T-helper 1 cell treated with Interleukin-12 subunit alpha and Interleukin-12 subunit beta and Interleukin-4 antibody, amounts not matched to agents 30 μg/mL and 1 μg/mL, for 36 hours (primary cell): ENCODE results near the gene GDF7.
A peak's percentile ranks its signal among the peaks of the same experiment; 100 is the strongest.

Experiments
- H3K27ac Mint-ChIP-seq: one replicate; pipeline ENCODE4 v1.8.0; 2021; ENCODE audit warnings: mild to moderate bottlenecking, mixed read lengths
- H3K27me3 Mint-ChIP-seq: one replicate; pipeline ENCODE4 v1.8.0; 2021; ENCODE audit warnings: low read depth, mixed read lengths
- H3K36me3 Mint-ChIP-seq: one replicate; pipeline ENCODE4 v1.8.0; 2021; ENCODE audit warnings: low read depth, mixed read lengths
- H3K4me1 Mint-ChIP-seq: one replicate; pipeline ENCODE4 v1.8.0; 2021; ENCODE audit warnings: low read depth, mixed read lengths
- H3K4me3 Mint-ChIP-seq: one replicate; pipeline ENCODE4 v1.8.0; 2021; ENCODE audit warnings: mild to moderate bottlenecking, moderate library complexity, mixed read lengths
- H3K9me3 Mint-ChIP-seq: one replicate; pipeline ENCODE4 v1.8.0; 2021; ENCODE audit warnings: mixed read lengths

Gene GDF7

DNA sequence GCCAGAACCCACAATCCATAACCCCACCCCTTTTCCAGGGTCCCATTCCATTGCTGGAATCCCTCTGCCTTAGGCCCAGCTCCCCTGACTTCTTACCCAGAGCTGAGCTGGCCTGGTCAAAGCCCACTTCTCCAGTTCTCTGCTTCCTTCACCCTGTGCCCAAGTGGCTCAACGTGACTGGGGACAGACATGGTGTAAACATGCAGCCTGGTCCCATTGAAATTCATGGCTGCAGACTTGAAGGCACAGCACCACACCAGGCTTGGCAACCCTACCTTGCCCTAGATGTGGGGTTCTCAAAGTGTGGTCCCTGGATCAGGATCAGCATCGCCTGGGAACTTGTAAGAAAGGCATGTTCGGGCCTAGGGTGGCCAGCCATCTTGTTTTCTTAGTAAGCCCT is 19.7 kb upstream of the GDF7 start:
- Mint-ChIP-seq H3K27me3 (no peaks in the 10 kb centered on the region), H3K36me3 (no peaks in the 10 kb centered on the region), H3K4me1 (peaks cover 20% of the 10 kb centered on the region), H3K9me3 (no peaks in the 10 kb centered on the region), H3K4me3 (no peak overlapping the region), H3K27ac (no peak overlapping the region)

DNA sequence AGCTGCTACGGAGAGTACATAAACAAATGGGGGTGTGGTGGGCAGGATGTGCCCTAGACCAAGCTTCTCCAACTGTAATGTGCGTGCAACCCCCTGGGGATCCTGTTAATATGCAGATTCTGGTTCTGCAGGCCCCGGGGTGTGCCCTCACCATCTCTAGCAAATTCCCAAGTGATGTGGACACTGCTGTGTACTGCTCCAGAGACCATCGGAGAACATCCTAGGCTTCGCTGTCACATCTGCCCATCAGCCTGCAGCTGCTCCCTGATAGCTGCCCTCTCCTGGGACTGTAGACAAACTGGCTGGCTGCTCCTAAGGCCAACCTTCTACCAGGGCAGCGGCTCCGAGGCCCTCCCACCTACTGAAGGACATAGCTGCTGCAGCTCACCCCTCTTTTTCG is 19.2 kb upstream of the GDF7 start:
- Mint-ChIP-seq H3K4me3 (no peak overlapping the region), H3K4me1 (peaks cover 20% of the 10 kb centered on the region), H3K27me3 (no peaks in the 10 kb centered on the region), H3K36me3 (peaks cover 3% of the 10 kb centered on the region), H3K27ac (no peak overlapping the region), H3K9me3 (no peaks in the 10 kb centered on the region)

DNA sequence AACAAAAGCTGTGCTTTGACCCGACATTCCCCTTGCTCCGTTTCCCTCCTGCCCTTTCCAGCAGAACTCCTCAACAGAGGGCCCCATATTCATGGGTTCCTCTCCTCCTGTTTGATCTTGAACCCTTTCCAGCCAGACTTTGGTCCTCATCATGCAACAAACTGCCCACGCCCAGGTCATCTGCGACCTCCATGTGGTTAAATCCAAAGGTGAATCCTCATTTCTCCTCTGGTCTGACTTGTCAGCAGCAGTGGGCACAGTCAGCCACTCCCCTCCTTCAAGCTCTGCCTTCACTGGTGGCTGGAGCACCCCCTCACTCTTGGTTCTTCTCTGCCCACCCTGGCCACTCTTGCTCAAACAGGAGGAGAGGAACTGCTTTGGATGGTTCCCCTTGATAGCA is 18.7 kb upstream of the GDF7 start:
- Mint-ChIP-seq H3K9me3 (no peaks in the 10 kb centered on the region), H3K27me3 (no peaks in the 10 kb centered on the region), H3K27ac (no peak overlapping the region), H3K4me1 (peaks cover 20% of the 10 kb centered on the region), H3K4me3 (no peak overlapping the region), H3K36me3 (peaks cover 3% of the 10 kb centered on the region)

DNA sequence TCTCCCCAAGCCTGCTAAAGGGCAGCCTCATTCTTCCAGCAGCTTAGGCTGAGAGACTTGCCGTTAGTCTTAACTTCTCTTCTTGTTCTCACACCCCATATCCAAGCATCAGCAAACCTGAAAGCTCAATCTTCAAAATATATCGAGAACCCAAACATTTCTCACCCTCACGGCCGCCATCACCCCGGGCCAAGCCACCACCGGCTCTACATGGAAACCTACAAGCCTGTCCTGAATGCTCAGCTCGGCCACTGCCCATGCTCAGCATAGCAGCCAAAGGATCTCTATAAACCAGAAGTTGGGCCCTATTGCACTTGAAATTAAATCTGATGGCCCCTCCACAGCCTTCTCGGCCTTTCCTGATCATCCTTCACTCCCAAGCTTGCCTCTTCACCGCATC is 18.1 kb upstream of the GDF7 start:
- H3K36me3 Mint-ChIP-seq = peaks cover 3% of the 10 kb centered on the region
- H3K4me3 Mint-ChIP-seq = no peak overlapping the region
- no peaks in the 10 kb centered on the region for H3K27me3 Mint-ChIP-seq
- no peaks in the 10 kb centered on the region for H3K9me3 Mint-ChIP-seq
- peaks cover 20% of the 10 kb centered on the region for H3K4me1 Mint-ChIP-seq
- no peak overlapping the region for H3K27ac Mint-ChIP-seq

DNA sequence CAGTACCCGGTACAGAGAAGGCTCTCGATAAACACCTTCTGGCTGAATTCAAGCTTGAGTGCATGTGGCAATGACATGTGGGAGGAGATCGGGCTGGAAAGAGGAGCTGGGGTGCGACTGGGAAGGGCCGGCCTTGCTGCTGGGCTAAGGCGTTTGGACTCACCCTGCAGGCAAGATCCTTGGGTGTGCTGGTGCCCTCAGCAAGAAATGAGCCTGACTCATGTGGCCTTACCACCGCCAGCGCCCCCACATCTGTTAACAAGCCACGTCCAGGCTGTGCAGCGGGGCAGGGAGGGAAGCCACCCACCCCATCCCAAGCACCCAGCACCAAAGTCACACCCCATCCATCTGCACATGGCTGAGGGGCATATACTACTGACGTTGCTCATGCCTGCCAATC is 17.4 kb upstream of the GDF7 start:
- peaks cover 2% of the 10 kb centered on the region for H3K27me3 Mint-ChIP-seq
- peaks cover 3% of the 10 kb centered on the region for H3K36me3 Mint-ChIP-seq
- peak overlapping the region; percentile 91 for H3K4me3 Mint-ChIP-seq
- peaks cover 22% of the 10 kb centered on the region for H3K4me1 Mint-ChIP-seq
- H3K9me3 Mint-ChIP-seq = no peaks in the 10 kb centered on the region
- no peak overlapping the region for H3K27ac Mint-ChIP-seq

DNA sequence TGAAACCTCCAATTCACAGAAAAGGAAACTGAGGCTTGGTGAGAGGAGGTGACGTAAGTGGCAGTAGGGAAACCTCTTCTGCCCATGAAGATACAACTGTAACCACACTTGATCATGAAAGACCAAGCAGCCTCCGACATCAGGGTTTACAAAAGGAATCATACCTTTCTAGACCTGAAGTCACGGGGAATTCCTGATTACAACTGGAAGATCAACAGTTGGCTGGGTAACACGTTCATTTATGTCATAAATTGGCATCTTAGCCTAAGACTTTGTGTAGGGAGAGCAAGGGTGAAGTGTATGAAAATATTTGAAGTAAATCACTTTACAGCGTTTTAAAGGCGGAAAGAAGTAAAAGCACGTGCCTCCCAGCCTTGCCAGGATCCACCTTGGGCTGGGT is 17.0 kb upstream of the GDF7 start:
- H3K27ac Mint-ChIP-seq = no peak overlapping the region

DNA sequence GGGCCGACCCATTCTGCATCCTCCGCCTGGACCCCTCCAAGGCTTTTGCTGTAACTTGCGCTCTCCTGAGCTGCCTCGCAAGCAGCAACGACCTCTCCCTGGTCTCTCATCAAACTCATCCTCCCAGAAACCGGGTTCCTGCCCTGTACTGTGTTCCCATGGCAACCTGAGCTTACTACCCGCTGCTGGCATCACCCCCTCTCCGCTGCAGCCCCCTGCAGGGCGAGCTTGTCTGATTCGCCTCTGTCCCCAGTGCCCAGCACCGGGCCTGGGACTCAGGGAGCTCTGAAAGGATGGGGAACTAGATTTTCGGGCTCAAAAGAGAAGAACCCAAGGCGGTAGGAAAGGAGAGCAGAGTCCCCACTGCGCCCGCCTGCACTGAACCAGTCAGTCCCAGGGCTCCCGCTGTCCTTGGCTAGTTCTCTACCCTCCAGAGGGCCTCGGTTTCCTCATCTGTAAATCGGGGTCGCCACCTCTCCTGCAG is 16.5 kb upstream of the GDF7 start:
- Mint-ChIP-seq H3K36me3 (peaks cover 3% of the 10 kb centered on the region), H3K9me3 (no peaks in the 10 kb centered on the region), H3K27me3 (peaks cover 10% of the 10 kb centered on the region), H3K27ac (peak overlapping the region; percentile 88), H3K4me1 (peaks cover 23% of the 10 kb centered on the region), H3K4me3 (peak overlapping the region; percentile 91)

More for the DNA sequence above, 17.0 kb upstream of the GDF7 start:
- peak overlapping the region; percentile 91 for H3K4me3 Mint-ChIP-seq
- peaks cover 23% of the 10 kb centered on the region for H3K4me1 Mint-ChIP-seq
- peaks cover 3% of the 10 kb centered on the region for H3K36me3 Mint-ChIP-seq
- no peaks in the 10 kb centered on the region for H3K9me3 Mint-ChIP-seq
- peaks cover 5% of the 10 kb centered on the region for H3K27me3 Mint-ChIP-seq

DNA sequence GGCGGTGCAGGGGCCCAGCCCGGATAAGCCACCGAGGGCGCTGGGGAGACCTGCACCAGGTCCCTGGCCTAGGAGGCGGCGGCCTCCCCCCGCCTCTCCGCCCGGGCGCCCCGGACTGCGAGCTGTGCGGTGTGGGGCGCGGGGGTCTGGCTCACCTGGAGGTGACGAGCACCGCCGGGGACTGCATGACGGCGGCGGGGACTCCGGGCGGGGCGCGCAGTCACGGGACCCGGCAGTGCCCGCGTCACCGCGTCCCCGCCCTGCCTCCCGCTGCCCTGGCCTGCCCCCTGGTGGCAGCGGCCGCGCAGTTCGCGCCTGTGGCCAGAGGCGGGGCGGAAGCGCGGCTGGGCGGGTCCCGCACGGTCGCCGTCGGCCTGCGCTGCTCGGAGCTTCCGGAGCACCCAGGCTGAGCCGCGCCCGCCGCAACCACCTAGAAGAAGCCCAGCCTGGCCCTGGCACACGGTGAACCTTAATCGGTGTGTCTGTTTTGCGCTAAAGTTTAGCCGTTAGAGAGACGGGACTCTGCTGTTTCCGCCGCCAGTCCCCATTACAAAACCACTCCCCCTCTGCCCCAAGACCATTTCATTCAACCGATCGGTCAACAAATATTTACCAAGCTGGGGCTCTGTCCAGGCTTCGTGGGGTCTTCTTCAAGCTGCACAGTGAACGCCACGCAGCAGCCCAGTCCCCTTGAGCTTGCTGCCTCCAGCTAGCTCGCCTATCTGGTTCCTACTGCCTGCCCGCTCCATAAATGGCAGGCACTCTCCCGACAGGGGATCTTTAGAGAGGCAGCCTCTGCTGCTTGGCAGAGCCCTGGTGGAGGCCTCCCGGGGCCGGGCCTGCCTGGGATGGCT is 15.8 kb upstream of the GDF7 start, which contains the start of gene HS1BP3:
HS1BP3 (minus strand) TSS at position 222 of the 854 bp plus-strand sequence; CDS start at position 187, 35 bp downstream.
- Mint-ChIP-seq H3K27me3 (peaks cover 14% of the 10 kb centered on the region), H3K4me1 (peaks cover 23% of the 10 kb centered on the region), H3K36me3 (peaks cover 3% of the 10 kb centered on the region), H3K4me3 (peak within 1 kb of the TSS; percentile 91), H3K9me3 (no peaks in the 10 kb centered on the region), H3K27ac (peak within 1 kb of the TSS; percentile 93)

DNA sequence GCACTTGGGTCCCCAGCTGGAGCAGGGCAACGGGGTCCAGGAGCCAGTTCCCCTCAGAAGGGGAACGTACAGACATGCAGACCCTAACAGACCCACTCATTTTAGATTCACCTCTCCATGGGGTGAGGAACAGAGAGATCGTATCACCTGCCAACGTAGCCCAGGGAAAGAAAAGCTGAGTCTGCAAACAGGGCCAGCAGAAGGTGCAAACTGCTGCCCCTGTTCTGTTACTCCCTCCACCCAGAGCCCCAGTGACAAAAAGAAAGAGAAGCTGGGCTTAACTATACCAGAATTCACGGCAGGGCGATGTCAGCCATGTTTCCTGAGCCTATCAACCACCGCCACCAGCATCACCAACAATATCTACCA is 15.2 kb upstream of the GDF7 start:
- H3K36me3 Mint-ChIP-seq = peaks cover 3% of the 10 kb centered on the region

DNA sequence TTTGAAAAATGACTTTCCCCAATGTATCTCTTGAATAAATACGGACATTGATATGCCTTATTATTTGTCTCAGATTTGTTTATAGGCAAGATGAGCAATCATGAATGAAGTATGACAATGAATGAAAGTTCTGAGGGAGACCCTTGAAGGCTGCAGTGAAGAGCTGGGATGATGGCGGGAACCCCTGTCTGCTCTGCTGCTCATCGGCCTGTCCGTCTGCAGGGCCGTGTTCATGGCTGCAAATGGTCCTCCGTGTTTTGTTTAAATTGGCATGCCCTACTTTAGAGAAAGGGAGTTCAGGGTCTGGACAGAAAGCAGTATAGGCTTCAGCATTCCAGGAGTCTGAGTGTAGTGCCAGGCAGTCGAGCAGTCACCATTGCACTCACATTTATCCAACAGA is 14.8 kb upstream of the GDF7 start:
- H3K4me1 Mint-ChIP-seq = peaks cover 23% of the 10 kb centered on the region
- H3K27me3 Mint-ChIP-seq = peaks cover 21% of the 10 kb centered on the region
- peaks cover 3% of the 10 kb centered on the region for H3K36me3 Mint-ChIP-seq
- H3K4me3 Mint-ChIP-seq = no peak overlapping the region
- no peak overlapping the region for H3K27ac Mint-ChIP-seq
- H3K9me3 Mint-ChIP-seq = no peaks in the 10 kb centered on the region

More for the DNA sequence above, 15.2 kb upstream of the GDF7 start:
- Mint-ChIP-seq H3K4me3 (peak overlapping the region; percentile 85), H3K27me3 (peaks cover 19% of the 10 kb centered on the region), H3K4me1 (peaks cover 23% of the 10 kb centered on the region), H3K27ac (no peak overlapping the region), H3K9me3 (no peaks in the 10 kb centered on the region)

DNA sequence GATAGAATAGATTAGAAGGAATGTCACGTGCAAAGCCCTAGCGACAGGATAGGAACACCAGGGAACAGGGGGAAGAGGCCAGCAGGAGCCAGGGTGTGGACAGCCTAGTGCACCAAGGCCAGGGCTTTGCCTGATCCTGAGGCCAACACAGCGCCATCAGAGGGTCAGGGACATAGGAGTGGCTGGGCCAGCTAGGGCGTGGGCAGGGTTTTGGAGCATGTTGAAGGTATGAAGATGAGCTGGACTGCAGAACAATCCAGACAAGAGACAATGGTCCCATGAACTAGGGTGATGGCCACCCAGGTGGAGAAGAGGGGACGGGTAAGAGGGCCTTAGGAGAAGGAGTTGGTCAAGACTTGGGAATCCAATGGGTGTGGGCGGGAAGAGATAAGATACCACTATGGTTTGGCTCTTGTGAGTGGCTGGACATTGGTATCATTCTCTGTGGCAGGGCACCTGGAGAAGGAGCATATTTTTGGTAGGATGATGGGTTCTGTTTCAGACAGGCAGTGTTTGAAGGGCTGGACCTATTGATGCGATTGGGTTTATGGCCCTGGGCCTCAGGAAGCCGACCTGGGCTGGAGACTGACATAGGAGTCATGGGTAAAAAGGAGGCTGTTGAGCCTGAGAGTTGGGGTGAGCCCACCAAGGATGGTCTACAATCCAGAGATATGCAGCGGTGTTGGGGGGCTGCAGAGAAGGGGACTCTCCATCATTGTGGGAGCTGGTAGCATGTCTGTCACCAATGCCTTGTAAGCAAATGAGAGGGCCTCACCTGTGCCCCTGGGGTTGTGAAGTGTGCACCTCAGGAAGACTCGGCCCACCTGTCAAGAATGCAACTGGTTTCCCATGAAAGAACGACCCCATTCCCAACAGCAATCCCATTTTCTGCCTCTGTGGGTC is 14.0 kb upstream of the GDF7 start:
- Mint-ChIP-seq H3K27me3 (peaks cover 23% of the 10 kb centered on the region), H3K27ac (no peak overlapping the region), H3K4me1 (peaks cover 23% of the 10 kb centered on the region), H3K4me3 (no peak overlapping the region), H3K9me3 (no peaks in the 10 kb centered on the region), H3K36me3 (peaks cover 3% of the 10 kb centered on the region)

DNA sequence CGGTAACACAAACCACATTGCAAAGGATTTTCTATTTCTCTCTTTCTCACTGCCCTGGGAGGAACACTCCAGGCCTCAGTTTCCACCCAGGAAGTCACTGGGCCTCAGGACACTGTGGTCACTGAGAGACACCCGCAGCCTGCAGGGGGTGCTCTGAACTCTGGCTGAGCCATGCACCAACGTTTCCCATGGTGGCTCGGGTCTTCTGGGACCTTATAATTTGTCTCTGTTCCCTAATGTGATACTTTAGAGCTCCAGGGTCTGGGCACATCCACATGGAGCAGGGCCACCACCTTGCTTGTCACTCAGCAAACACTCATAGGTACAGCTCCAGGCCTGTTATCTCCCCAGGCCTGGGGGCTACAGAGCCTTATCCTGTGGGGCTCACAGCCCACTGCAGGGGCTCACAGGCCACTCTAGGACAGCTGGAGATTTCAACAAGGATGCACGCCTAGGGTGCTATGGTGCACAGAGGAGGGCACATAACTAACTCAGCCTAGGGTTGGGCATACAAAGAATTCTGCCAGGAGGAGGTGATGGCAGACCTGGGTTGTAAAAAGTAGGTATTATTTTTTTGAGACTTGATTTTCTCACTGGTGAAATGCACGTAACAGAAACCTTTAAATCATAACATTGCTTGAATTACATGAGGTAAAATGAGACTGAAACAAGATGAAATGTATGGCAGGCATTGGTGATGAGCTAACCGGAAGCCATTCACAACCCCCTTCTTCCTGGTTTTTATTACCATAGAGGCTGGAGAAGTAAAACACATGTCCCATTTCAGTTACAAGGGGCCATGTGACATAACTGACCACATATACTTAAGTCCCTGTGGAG is 13.0 kb upstream of the GDF7 start:
- peaks cover 14% of the 10 kb centered on the region for H3K4me1 Mint-ChIP-seq
- peaks cover 26% of the 10 kb centered on the region for H3K27me3 Mint-ChIP-seq
- no peak overlapping the region for H3K27ac Mint-ChIP-seq
- peaks cover 3% of the 10 kb centered on the region for H3K36me3 Mint-ChIP-seq
- H3K9me3 Mint-ChIP-seq = no peaks in the 10 kb centered on the region
- H3K4me3 Mint-ChIP-seq = no peak overlapping the region

DNA sequence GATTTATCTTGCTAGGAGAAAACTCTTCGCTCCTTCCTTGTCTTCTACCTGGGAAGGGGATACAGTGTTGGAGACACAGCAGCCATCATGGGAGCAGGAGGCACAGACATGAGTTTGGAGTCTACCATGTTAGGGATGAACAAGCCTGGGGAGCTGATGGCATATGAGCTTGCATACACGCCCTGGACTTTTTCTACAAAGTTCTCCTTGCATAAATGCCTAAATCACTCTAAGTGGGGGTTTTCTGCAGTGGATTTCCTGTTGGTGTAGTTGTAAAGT is 12.5 kb upstream of the GDF7 start:
- Mint-ChIP-seq H3K27ac (no peak overlapping the region), H3K9me3 (no peaks in the 10 kb centered on the region), H3K4me1 (peaks cover 14% of the 10 kb centered on the region), H3K36me3 (peaks cover 3% of the 10 kb centered on the region), H3K27me3 (peaks cover 29% of the 10 kb centered on the region), H3K4me3 (no peak overlapping the region)

DNA sequence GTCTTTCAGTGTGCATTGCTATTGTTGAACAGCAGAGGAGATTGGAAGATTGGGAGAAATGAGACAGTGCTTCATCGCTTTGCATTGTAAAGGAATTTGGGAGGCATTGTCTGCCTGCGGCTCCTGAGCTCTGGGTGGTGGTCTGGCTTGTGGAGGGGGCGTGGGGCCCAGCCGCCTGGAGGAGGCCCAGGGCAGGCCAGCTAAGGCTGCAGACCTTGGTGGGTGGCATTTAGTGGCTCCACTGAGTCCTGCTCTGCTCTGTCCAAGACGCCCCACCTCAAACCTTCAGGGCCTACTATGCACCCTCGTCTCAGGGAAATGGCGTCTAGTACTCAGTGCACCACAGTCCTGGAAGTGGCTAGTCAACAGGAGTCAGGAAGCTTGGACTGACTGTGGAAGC is 10.4 kb upstream of the GDF7 start:
- H3K27me3 Mint-ChIP-seq = peaks cover 45% of the 10 kb centered on the region

More for the DNA sequence above, 10.4 kb upstream of the GDF7 start:
- H3K9me3 Mint-ChIP-seq = no peaks in the 10 kb centered on the region
- H3K27ac Mint-ChIP-seq = no peak overlapping the region
- H3K4me1 Mint-ChIP-seq = peaks cover 4% of the 10 kb centered on the region
- H3K4me3 Mint-ChIP-seq = no peak overlapping the region
- peaks cover 3% of the 10 kb centered on the region for H3K36me3 Mint-ChIP-seq
